GM12874 (cell line): ENCODE data around the gene ARID1B.

Experiments
- TF ChIP-seq, protein P1 (sequence below): IDR thresholded peaks from 2 replicates; pipeline ENCODE4 v1.5.1; 2011; ENCODE audit warnings: low read depth, mild to moderate bottlenecking, control low read depth, low read length, moderate library complexity; ENCODE audit not compliant: insufficient read depth

The ARID1B gene

DNA sequence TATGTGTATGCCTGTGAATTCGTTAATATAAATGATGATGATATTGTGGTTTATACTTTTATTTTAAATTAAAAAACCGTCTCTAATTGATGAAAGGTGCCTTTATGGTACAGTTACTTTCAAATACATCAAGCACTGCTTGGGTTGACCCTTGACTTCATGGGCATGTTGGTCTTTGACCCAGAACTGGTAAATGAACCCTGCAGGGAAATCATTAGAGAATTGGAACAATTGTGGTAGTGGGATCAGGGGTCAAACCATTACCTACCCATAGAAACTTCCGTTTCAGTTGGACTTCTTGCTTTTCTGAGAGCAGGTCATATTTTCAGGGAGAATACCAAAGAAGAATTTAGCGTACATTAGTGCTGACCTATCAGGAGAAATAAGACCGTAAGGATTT is 288.2 kb downstream of the ARID1B start:
- TF ChIP-seq, protein P1, sequence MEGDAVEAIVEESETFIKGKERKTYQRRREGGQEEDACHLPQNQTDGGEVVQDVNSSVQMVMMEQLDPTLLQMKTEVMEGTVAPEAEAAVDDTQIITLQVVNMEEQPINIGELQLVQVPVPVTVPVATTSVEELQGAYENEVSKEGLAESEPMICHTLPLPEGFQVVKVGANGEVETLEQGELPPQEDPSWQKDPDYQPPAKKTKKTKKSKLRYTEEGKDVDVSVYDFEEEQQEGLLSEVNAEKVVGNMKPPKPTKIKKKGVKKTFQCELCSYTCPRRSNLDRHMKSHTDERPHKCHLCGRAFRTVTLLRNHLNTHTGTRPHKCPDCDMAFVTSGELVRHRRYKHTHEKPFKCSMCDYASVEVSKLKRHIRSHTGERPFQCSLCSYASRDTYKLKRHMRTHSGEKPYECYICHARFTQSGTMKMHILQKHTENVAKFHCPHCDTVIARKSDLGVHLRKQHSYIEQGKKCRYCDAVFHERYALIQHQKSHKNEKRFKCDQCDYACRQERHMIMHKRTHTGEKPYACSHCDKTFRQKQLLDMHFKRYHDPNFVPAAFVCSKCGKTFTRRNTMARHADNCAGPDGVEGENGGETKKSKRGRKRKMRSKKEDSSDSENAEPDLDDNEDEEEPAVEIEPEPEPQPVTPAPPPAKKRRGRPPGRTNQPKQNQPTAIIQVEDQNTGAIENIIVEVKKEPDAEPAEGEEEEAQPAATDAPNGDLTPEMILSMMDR = no peak

DNA sequence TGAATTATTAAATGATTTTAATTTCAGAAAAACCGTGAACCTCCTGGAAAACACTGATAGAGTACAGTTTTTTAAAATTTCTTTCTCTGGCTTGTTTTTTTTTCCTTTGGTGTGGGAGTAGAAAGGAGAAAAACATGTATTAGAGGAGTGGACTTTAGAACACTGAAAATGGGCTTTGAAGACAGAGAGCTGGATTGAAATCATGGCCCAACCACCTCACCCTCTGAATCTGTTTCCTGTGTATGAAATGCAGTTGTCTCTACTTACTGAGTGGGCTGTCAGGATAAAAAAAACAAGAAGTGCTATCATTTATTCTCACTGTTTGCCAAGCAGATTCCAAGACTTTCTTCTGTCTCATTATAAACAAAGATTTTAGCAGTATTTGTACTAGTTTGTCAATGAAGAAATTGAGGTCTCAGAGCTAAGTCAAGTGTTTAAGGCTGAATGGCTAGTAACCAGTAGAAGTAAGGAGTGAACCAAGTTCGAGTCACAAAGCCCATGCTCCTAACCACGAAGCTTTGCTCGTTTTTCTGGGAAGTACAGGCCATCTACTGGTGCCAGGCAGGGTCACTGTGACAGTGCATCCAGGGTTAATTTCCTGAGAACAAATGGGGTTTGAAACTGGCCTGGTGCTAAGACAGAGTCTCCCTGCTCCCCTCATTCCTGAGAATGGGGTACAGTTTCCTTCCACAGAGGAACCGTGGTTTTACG is 289.8 kb downstream of the ARID1B start:
- TF ChIP-seq, protein P1 = no peak

DNA sequence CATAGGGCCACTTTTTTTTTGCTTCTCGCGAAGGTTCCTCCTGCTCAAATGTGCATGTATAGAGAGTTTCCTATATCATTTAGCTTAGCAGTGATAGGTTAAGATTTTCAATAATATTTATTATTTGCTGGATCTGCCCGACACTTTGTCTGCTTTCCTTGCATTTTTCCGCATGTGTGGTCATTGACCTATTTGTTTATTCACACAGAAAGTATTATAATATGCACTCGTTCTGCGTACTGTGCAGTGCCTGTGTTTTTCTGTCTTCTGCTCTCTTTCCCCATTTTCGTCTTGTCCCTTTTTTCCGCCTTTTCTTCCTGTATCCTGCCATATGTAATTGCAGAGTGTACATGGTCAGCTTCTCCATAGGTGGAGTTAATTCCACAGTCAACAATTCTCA is 290.3 kb downstream of the ARID1B start:
- TF ChIP-seq, protein P1 = no peak

- TF ChIP-seq, protein P1 = no peak
Measured at GRCh38 chr6:157068691-157069324, 291.6 kb downstream of the ARID1B start.

DNA sequence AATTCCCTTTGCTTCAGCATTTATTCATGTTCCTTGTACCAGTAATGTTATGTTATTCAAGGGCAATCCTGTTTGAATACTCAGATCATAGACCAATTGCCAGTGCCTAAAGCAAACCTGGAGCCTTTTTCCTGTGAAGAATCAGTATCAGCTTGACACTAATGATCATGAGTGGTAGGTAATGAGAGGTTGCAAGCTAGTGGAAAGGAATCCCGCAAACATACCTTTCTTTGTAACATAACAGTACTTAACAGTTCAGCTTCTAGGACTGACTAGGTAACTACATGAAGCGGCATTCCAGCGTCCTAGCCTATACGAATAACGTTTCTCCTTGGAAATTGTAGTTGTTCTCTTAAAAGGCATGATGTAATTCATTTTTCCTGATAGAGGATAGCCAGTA is 292.4 kb downstream of the ARID1B start:
- TF ChIP-seq, protein P1 = no peak

DNA sequence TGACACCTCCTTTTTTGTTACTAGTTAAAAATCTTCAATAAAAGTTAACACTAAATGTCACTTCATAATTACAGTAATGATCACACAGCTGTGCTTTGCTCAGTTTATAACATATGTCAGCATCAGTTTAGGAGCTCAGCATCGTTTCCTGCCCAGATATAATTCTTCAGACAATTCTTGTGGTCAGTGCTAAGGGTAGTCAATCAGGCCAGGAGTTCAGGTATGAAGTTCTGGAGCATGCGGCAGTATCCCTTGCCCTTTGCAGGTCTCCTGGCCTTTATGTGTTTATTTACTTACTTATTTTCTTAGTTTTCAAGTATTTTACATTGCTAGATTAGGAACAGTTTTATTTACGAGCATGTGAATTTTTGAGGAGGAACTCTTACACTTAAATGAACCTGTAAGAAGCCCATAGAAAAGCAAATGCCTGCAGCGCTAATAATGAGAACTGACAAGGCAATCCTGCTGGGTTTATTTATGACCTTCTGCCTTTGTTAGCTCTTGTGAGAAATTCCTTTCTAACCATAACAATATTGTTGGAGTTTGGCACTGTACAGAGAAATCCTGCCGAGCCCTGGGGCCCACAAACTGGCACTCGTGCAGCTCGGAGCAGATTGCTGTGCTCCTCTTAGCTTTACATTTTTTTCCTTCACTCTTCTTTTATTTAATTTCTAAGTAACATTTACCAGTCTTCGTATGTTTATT is 293.4 kb downstream of the ARID1B start:
- TF ChIP-seq, protein P1 = no peak

GRCh38 chr6:157072128-157072527 is 294.9 kb downstream of the ARID1B start:
- TF ChIP-seq, protein P1 = no peak
